HL-60 (cell line): ENCODE measurements around the gene NELFA.

Source experiments
- GABPA ChIP-seq: IDR thresholded peaks from 2 replicates; pipeline ENCODE4 v1.6.1; 2012; ENCODE audit warnings: low read depth
- POLR2AphosphoS5 ChIP-seq: IDR thresholded peaks from 2 replicates; pipeline ENCODE4 v1.6.1; 2012; ENCODE audit warnings: low read depth
- SPI1 ChIP-seq: IDR thresholded peaks from 2 replicates; pipeline ENCODE4 v1.6.1; 2012; ENCODE audit warnings: low read depth, mild to moderate bottlenecking, borderline replicate concordance
- TF ChIP-seq, protein P1 (sequence below): IDR thresholded peaks from one replicate; pipeline ENCODE4 v1.5.1; 2011; ENCODE audit warnings: low read length, control low read depth, inconsistent platforms; ENCODE audit not compliant: insufficient read depth
- TF ChIP-seq, protein P2 (sequence below): IDR thresholded peaks from 2 replicates; pipeline ENCODE4 v1.6.1; 2012; ENCODE audit warnings: low read depth; ENCODE audit not compliant: insufficient replicate concordance

DNA sequence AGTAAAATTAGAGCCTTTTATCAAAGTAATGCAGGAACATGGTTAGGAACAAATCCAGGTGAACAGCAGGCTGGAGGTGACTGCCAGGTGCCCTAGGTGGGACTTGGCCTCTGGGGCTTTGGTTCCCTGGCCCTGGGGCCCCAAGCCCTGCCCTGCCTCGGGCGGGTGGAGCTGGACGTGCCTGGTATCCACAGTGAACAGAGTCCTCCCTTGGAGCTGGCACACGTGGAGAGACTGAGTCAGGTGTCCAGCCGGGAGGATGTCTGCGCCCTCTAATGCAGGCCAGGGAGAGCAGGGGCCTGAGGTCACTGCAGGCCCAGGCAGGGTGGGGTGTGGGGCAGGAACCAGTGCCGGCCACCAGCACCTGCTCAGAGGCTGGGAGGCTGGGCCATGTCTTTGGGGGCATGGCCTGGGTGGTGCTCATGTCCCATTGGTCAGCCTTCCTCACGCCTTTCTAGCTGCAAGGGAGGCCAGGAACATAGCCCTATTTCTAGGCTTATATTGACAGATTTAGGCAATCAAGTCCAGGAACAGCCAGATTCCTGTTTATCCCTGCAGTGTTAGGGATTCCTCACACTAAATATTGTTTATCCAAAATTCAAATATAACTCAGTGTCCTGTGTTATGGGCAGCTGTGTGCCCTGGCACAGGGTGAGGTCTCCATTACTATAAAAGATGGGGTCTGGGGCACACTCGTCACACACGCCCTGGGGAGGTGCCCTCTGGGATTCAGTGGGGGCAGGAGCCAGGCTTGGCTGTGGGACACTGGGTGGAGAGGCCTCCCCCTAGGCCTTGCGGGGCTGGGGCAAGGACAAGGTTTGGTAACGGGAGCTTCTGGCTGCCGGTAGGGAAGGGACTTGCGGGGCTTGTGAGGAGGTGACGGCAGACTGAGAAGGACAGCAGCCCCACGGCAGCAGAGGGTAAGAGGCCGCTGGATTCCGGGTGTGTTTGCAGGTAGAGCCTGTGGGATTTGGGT is 36.1 kb upstream of the NELFA start:
- TF ChIP-seq POLR2AphosphoS5: no peak
- TF ChIP-seq, protein P1, sequence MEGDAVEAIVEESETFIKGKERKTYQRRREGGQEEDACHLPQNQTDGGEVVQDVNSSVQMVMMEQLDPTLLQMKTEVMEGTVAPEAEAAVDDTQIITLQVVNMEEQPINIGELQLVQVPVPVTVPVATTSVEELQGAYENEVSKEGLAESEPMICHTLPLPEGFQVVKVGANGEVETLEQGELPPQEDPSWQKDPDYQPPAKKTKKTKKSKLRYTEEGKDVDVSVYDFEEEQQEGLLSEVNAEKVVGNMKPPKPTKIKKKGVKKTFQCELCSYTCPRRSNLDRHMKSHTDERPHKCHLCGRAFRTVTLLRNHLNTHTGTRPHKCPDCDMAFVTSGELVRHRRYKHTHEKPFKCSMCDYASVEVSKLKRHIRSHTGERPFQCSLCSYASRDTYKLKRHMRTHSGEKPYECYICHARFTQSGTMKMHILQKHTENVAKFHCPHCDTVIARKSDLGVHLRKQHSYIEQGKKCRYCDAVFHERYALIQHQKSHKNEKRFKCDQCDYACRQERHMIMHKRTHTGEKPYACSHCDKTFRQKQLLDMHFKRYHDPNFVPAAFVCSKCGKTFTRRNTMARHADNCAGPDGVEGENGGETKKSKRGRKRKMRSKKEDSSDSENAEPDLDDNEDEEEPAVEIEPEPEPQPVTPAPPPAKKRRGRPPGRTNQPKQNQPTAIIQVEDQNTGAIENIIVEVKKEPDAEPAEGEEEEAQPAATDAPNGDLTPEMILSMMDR: no peak
- TF ChIP-seq, protein P2, sequence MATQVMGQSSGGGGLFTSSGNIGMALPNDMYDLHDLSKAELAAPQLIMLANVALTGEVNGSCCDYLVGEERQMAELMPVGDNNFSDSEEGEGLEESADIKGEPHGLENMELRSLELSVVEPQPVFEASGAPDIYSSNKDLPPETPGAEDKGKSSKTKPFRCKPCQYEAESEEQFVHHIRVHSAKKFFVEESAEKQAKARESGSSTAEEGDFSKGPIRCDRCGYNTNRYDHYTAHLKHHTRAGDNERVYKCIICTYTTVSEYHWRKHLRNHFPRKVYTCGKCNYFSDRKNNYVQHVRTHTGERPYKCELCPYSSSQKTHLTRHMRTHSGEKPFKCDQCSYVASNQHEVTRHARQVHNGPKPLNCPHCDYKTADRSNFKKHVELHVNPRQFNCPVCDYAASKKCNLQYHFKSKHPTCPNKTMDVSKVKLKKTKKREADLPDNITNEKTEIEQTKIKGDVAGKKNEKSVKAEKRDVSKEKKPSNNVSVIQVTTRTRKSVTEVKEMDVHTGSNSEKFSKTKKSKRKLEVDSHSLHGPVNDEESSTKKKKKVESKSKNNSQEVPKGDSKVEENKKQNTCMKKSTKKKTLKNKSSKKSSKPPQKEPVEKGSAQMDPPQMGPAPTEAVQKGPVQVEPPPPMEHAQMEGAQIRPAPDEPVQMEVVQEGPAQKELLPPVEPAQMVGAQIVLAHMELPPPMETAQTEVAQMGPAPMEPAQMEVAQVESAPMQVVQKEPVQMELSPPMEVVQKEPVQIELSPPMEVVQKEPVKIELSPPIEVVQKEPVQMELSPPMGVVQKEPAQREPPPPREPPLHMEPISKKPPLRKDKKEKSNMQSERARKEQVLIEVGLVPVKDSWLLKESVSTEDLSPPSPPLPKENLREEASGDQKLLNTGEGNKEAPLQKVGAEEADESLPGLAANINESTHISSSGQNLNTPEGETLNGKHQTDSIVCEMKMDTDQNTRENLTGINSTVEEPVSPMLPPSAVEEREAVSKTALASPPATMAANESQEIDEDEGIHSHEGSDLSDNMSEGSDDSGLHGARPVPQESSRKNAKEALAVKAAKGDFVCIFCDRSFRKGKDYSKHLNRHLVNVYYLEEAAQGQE: no peak
- TF ChIP-seq SPI1: no peak
- no peak for TF ChIP-seq GABPA
